ENCODE measurements around the gene SPATA1.
"Not testable (repeated sequence)": the region's sequence is repeated elsewhere in the genome, so short reads cannot be mapped to it uniquely, and the experiment has no call there.

GRCh38 chr1:84594959-84595358, 88.8 kb downstream of the SPATA1 start:
- not testable (repeated sequence) for TF ChIP-seq CTCF (conservative IDR thresholded peaks at IDR 0.05; ENCODE audit: low read length); EZH2phosphoT487 (IDR thresholded peaks at IDR 0.05; ENCODE audit: borderline replicate concordance, low read depth, low read length)

All from OCI-LY7 (cell line).